SU-DHL-6 (cell line): ENCODE results near the gene MAPK12.

ENCODE experiments used
- EZH2phosphoT487 ChIP-seq: fragments of 200-600 bp; sonication (generic), shearing (Covaris generic); conservative IDR thresholded peaks from 2 replicates; pipeline ENCODE4 v1.6.1; 2018; ENCODE audit warnings: mild to moderate bottlenecking, antibody characterized with exemption, low read length, moderate library complexity, mixed read lengths
- TF ChIP-seq, protein P1 (sequence below): fragments of 200-600 bp; sonication (generic); IDR thresholded peaks from one replicate; pipeline ENCODE4 v1.5.1; 2017; ENCODE audit warnings: antibody characterized with exemption, mild to moderate bottlenecking, low read length, moderate library complexity; ENCODE audit not compliant: insufficient read depth, poor library complexity, severe bottlenecking

DNA sequence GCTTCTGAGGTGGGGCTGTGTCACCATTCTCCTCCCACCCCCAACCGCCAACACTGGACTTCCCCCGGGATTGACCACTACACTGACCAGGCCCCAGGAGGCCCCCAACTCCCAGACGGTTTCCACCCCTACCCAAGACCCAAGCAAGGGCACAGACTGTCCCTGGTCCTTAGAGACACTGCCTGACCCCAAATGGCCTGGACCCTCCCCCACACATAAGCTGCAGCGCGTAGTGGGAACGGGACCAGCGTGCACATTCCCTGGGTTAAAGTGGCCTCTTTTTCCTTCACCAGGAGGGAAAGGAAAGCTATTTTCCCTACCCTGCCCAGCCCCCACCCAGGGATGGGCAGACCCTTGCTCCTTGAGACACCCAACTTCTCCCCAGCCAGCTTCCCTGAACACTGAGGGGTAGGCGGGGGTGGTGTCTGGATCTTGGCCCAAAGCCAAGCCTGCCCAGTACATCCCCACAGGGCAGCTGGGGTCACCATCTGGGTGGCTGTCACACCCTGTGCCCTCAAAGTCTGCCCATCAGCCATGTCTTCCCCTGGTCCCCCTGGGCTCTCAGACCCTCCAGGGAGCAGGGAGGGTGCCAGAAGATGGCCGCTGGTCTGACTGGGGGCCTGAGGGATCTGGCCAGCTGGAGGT is 1.6 kb upstream of the MAPK12 start:
- TF ChIP-seq, protein P1, sequence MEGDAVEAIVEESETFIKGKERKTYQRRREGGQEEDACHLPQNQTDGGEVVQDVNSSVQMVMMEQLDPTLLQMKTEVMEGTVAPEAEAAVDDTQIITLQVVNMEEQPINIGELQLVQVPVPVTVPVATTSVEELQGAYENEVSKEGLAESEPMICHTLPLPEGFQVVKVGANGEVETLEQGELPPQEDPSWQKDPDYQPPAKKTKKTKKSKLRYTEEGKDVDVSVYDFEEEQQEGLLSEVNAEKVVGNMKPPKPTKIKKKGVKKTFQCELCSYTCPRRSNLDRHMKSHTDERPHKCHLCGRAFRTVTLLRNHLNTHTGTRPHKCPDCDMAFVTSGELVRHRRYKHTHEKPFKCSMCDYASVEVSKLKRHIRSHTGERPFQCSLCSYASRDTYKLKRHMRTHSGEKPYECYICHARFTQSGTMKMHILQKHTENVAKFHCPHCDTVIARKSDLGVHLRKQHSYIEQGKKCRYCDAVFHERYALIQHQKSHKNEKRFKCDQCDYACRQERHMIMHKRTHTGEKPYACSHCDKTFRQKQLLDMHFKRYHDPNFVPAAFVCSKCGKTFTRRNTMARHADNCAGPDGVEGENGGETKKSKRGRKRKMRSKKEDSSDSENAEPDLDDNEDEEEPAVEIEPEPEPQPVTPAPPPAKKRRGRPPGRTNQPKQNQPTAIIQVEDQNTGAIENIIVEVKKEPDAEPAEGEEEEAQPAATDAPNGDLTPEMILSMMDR: no peak
- TF ChIP-seq EZH2phosphoT487: no peak
